ENCODE measurements around the gene NDFIP2. TPM values are rescaled to one million over a fixed set of nuclear protein-coding genes. Genes with fewer than 3 reads are reported as not detected.

Gene NDFIP2
- polyA plus RNA-seq, 1 of the 3 experiments (the other 2 are of a cell fraction), result 21.4 TPM

DNA sequence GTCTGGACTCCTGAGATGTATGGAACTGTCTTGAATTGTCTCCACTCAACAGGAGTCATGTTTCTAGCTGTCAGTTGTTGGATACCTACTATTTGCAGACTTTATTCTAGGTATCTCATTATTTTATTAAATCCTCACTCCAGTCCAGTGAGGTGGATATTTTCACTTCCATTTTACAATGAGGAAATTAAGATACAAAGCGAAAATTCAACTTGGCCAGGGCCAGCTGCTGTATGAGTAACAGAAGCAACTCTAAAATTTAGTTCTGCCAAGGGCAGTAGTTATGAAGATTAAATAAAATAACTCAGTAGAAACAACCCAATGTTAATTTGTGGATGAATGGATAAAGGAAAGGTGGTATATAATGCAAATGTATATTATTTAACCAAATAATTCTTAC lies 12.6 kb upstream of the NDFIP2 start (continued):
- TF ChIP-seq NRF1 (IDR thresholded peaks at IDR 0.05; ENCODE audit: low read depth, low read length) (no peak), TAF1 (IDR thresholded peaks at IDR 0.05; ENCODE audit: borderline replicate concordance, low read depth, low read length) (no peak), NFIC (IDR thresholded peaks at IDR 0.05; ENCODE audit: borderline replicate concordance) (no peak)

DNA sequence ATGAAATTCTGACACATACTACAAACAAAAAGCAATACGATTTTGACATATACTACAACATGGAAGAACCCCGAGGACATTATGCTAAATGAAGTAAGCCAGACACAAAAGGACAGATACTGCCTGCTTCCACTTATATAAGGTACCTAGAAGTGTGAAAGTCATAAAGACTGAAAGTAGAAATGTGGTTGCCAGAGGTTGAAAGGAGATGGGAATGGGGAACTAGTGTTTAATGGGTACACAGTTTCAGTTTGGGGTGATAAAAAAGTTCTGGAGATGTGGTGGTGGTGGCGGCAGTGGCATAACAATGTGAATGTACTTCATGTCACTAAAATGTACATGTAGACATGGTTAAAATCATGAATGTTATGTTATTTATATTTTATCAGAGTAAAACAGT lies 12.1 kb upstream of the NDFIP2 start:
- Histone ChIP-seq H3K9ac (no peak overlapping the region), H2AFZ (ENCODE audit: low read depth) (no peak overlapping the region), H3K4me3 (ENCODE audit: low read depth in 2 of 2, low read length in 1 of 2) (no peak overlapping the region), H3K27ac (ENCODE audit: low read depth in 2 of 2, low read length in 1 of 2) (no peak overlapping the region), H3K36me3 (replicated peaks in 1 of 2; ENCODE audit: control insufficient read depth in 1 of 2, insufficient read depth in 2 of 2, low read length in 1 of 2) (no peaks in the 10 kb centered on the region), H3K27me3 (ENCODE audit: insufficient read depth) (no peaks in the 10 kb centered on the region), H3K4me2 (no peak overlapping the region), H3K9me3 (no peaks in the 10 kb centered on the region), H4K20me1 (ENCODE audit: insufficient read depth) (no peaks in the 10 kb centered on the region), H3K9me2 (no peaks in the 10 kb centered on the region), H3K4me1 (ENCODE audit: control insufficient read depth in 1 of 2, insufficient read depth in 2 of 2, low read depth in 1 of 2, low read length in 1 of 2) (no peaks in the 10 kb centered on the region), H3F3A (replicated peaks; ENCODE audit: insufficient read depth) (no peaks in the 10 kb centered on the region), H3K79me2 (ENCODE audit: insufficient read depth) (no peaks in the 10 kb centered on the region)
- ChIA-PET POLR2A (no interaction called here), CTCF (interaction anchor here (0.7 kb wide), 1 partner anchor 45 kb away, joined by 3 read pairs; no protein-coding TSS in a partner anchor)
- 75% methylated on average over 3 of the region's 3 CpGs for WGBS (ENCODE audit: low lambda C conversion rate)
- no peak for TF ChIP-seq SIN3A (IDR thresholded peaks at IDR 0.05; ENCODE audit: borderline replicate concordance, low read depth, low read length)
- TF ChIP-seq, protein P1, sequence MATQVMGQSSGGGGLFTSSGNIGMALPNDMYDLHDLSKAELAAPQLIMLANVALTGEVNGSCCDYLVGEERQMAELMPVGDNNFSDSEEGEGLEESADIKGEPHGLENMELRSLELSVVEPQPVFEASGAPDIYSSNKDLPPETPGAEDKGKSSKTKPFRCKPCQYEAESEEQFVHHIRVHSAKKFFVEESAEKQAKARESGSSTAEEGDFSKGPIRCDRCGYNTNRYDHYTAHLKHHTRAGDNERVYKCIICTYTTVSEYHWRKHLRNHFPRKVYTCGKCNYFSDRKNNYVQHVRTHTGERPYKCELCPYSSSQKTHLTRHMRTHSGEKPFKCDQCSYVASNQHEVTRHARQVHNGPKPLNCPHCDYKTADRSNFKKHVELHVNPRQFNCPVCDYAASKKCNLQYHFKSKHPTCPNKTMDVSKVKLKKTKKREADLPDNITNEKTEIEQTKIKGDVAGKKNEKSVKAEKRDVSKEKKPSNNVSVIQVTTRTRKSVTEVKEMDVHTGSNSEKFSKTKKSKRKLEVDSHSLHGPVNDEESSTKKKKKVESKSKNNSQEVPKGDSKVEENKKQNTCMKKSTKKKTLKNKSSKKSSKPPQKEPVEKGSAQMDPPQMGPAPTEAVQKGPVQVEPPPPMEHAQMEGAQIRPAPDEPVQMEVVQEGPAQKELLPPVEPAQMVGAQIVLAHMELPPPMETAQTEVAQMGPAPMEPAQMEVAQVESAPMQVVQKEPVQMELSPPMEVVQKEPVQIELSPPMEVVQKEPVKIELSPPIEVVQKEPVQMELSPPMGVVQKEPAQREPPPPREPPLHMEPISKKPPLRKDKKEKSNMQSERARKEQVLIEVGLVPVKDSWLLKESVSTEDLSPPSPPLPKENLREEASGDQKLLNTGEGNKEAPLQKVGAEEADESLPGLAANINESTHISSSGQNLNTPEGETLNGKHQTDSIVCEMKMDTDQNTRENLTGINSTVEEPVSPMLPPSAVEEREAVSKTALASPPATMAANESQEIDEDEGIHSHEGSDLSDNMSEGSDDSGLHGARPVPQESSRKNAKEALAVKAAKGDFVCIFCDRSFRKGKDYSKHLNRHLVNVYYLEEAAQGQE (IDR thresholded peaks at IDR 0.05; ENCODE audit: low read depth, low read length), result no peak
- no peak for TF ChIP-seq SMC3 (IDR thresholded peaks at IDR 0.05; ENCODE audit: low read depth, low read length)
- TF ChIP-seq TEAD4 (IDR thresholded peaks at IDR 0.05; ENCODE audit: borderline replicate concordance, insufficient read depth), result no peak
- TF ChIP-seq, protein P2, sequence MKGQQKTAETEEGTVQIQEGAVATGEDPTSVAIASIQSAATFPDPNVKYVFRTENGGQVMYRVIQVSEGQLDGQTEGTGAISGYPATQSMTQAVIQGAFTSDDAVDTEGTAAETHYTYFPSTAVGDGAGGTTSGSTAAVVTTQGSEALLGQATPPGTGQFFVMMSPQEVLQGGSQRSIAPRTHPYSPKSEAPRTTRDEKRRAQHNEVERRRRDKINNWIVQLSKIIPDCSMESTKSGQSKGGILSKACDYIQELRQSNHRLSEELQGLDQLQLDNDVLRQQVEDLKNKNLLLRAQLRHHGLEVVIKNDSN (IDR thresholded peaks at IDR 0.05; ENCODE audit: borderline replicate concordance, low read depth), result no peak
- no peak for TF ChIP-seq NRF1 (IDR thresholded peaks at IDR 0.05; ENCODE audit: low read depth, low read length)
- no peak for TF ChIP-seq EZH2phosphoT487 (IDR thresholded peaks at IDR 0.05; ENCODE audit: borderline replicate concordance, low read depth)
- TF ChIP-seq, protein P3, sequence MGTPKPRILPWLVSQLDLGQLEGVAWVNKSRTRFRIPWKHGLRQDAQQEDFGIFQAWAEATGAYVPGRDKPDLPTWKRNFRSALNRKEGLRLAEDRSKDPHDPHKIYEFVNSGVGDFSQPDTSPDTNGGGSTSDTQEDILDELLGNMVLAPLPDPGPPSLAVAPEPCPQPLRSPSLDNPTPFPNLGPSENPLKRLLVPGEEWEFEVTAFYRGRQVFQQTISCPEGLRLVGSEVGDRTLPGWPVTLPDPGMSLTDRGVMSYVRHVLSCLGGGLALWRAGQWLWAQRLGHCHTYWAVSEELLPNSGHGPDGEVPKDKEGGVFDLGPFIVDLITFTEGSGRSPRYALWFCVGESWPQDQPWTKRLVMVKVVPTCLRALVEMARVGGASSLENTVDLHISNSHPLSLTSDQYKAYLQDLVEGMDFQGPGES (IDR thresholded peaks at IDR 0.05; ENCODE audit: low read depth, low read length), result no peak
- no peak for DNase-seq
